GM13976 (cell line): ENCODE measurements around the gene EMSY.

Experiments used
- DNase-seq: peaks from one replicate; pipeline ENCODE4 v3.0.0; 2012; ENCODE audit warnings: low spot score
- CTCF ChIP-seq: IDR thresholded peaks from 2 replicates; pipeline ENCODE4 v1.5.1; 2012; ENCODE audit warnings: borderline replicate concordance, mild to moderate bottlenecking; ENCODE audit not compliant: insufficient read depth; ENCODE audit errors: extremely low read depth, missing control alignments, control extremely low read depth
- in situ Hi-C: fragments of 300-500 bp; cut with MboI; formaldehyde crosslinking; loops from one replicate; pipeline ENCODE4 v1.12.0; 2022; ENCODE audit warnings: low sequenced_read_pairs, mixed read lengths, inconsistent platforms; ENCODE audit not compliant: unreplicated experiment

Gene EMSY

GRCh38 chr11:76597533-76598425, 153.0 kb downstream of the EMSY start:
- no peak for TF ChIP-seq CTCF
- in situ Hi-C loops, result no loop called here

GRCh38 chr11:76598426-76598839, 153.6 kb downstream of the EMSY start:
- TF ChIP-seq CTCF, result peak; percentile 62
- in situ Hi-C loops, result no loop called here
- peak; percentile 78 for DNase-seq

More at GRCh38 chr11:76597533-76598425, 153.0 kb downstream of the EMSY start:
- no peak for DNase-seq

DNA sequence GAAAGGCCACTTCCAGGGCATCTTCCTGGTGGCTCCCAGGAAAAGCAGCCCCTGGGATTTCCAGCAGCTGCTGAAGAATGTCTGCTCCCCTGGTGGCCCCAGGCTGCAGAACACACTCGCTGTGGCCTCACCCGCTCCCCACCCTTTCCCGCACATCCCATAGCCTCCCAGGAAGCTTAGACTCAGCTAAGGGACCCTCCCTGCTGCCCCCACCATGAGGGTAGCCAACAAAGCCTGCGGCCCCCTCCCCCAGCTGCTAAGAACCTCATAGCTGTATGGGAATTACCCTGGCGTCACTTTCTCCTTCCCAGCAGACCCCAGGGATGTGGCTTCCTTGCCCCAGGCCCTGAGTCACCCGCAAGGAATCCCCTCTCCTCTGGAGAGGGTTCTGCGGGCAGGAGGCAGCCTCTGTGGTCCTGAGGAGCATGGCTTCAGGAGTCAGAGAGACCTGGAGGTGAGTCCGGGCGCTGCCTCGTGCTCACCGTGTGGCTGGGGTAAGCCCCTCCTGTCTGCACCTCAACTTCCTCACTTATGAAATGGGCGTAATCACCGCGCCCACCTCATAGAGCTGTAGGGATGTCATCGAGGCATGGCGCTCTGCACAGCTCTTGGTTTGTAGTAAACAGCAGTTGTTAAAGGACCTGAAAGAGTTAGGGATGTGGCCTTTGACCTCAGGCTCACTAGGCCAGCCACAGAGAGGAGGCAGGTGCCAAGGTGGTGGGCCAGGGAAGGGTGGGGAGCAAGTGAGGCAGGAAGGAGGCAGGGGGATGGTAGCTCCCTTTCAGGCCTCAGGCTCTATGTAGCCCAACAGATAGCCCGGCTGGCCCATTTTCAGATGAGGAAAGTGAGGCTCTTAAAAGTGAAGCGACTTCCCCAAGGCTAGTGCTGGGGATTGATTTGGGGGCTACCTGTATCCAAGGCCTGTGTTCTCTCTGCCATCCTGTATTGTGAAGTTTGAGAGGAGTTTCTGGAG, 154.5 kb downstream of the EMSY start:
- no peak for TF ChIP-seq CTCF
- in situ Hi-C loops, result no loop called here
- no peak for DNase-seq

- no peak for TF ChIP-seq CTCF
- no peak for DNase-seq
- in situ Hi-C loops, result no loop called here
Observed at GRCh38 chr11:76600124-76600655, 155.4 kb downstream of the EMSY start.

- in situ Hi-C loops, result no loop called here
- no peak for TF ChIP-seq CTCF
Observed at GRCh38 chr11:76601272-76601671, 156.5 kb downstream of the EMSY start.

GRCh38 chr11:76601724-76602123, 156.9 kb downstream of the EMSY start:
- TF ChIP-seq CTCF, result no peak
- in situ Hi-C loops, result no loop called here
- no peak for DNase-seq

More at GRCh38 chr11:76601272-76601671, 156.5 kb downstream of the EMSY start:
- no peak for DNase-seq
